ENCODE data around the gene LSM12. TPM values are rescaled to one million over a fixed set of nuclear protein-coding genes. Genes with fewer than 3 reads are reported as not detected.

Gene LSM12
- total RNA-seq, 1 experiment from 2014 or later: 52.5 TPM

- Histone ChIP-seq H3K4me3 (ENCODE audit: low read depth, low read length, poor library complexity, severe bottlenecking) (peak overlapping the region; percentile 59), H3K4me1 (ENCODE audit: insufficient read depth, low read length, poor library complexity, severe bottlenecking) (peaks cover 3% of the 10 kb centered on the region), H3K27ac (ENCODE audit: low read depth, low read length, poor library complexity, severe bottlenecking) (peak overlapping the region; percentile 65), H3K9me3 (ENCODE audit: low read depth, low read length, poor library complexity, severe bottlenecking) (no peaks in the 10 kb centered on the region), H3K27me3 (replicated peaks; ENCODE audit: insufficient read depth, low read depth, low read length, poor library complexity) (no peaks in the 10 kb centered on the region), H3K36me3 (ENCODE audit: insufficient read depth, low read length, poor library complexity, severe bottlenecking) (no peaks in the 10 kb centered on the region)
- no peak for DNase-seq (ENCODE audit: low spot score)
- CTCF ChIA-PET: no interaction called here
- POLR2A ChIA-PET (ENCODE audit: low non-redundant PET): no interaction called here
- TF ChIP-seq CTCF (conservative IDR thresholded peaks at IDR 0.05; ENCODE audit: low read depth, low read length) (no peak), EZH2 (IDR thresholded peaks at IDR 0.05; ENCODE audit: borderline replicate concordance, low read depth, low read length, poor library complexity, severe bottlenecking) (no peak)
- BruUV-seq (replicated peaks): TSS peak; percentile 65
- intact Hi-C loops (cut with micrococcal nuclease; ENCODE audit: unreplicated experiment): no loop called here
These were observed 4.7 kb upstream of the LSM12 start for GRCh38 chr17:44071198-44071520.

- Histone ChIP-seq H3K4me1 (ENCODE audit: insufficient read depth, low read length, poor library complexity, severe bottlenecking) (peaks cover 3% of the 10 kb centered on the region), H3K27me3 (replicated peaks; ENCODE audit: insufficient read depth, low read depth, low read length, poor library complexity) (no peaks in the 10 kb centered on the region), H3K9me3 (ENCODE audit: low read depth, low read length, poor library complexity, severe bottlenecking) (no peaks in the 10 kb centered on the region), H3K4me3 (ENCODE audit: low read depth, low read length, poor library complexity, severe bottlenecking) (peak within 1 kb of the TSS; percentile 59), H3K36me3 (ENCODE audit: insufficient read depth, low read length, poor library complexity, severe bottlenecking) (no peaks in the 10 kb centered on the region), H3K27ac (ENCODE audit: low read depth, low read length, poor library complexity, severe bottlenecking) (peak within 1 kb of the TSS; percentile 65)
- peak; percentile 93 for DNase-seq (ENCODE audit: low spot score)
- intact Hi-C loops (cut with micrococcal nuclease; ENCODE audit: unreplicated experiment): no loop called here
- ChIA-PET CTCF (interaction anchor here (0.6 to 0.7 kb wide), 2 partner anchors 35 to 84 kb away, joined by 4 to 12 read pairs; no protein-coding TSS in a partner anchor), POLR2A (ENCODE audit: low non-redundant PET) (interaction anchor here (0.6 kb wide), 1 partner anchor 30 kb away, joined by 7 read pairs; no protein-coding TSS in a partner anchor)
- TF ChIP-seq EZH2 (IDR thresholded peaks at IDR 0.05; ENCODE audit: borderline replicate concordance, low read depth, low read length, poor library complexity, severe bottlenecking) (no peak), CTCF (conservative IDR thresholded peaks at IDR 0.05; ENCODE audit: low read depth, low read length) (no peak)
- BruUV-seq (replicated peaks): no TSS peak
These were observed 4.2 kb upstream of the LSM12 start, which contains the start of gene G6PC3 for GRCh38 chr17:44070455-44071197. Gene G6PC3, plus strand, starts transcription at chr17:44070735. Its CDS starts 231 bp downstream, at chr17:44070966.

- Histone ChIP-seq H3K4me3 (ENCODE audit: low read depth, low read length, poor library complexity, severe bottlenecking) (peak overlapping the region; percentile 59), H3K27ac (ENCODE audit: low read depth, low read length, poor library complexity, severe bottlenecking) (peak overlapping the region; percentile 65), H3K4me1 (ENCODE audit: insufficient read depth, low read length, poor library complexity, severe bottlenecking) (peaks cover 3% of the 10 kb centered on the region), H3K27me3 (replicated peaks; ENCODE audit: insufficient read depth, low read depth, low read length, poor library complexity) (no peaks in the 10 kb centered on the region), H3K36me3 (ENCODE audit: insufficient read depth, low read length, poor library complexity, severe bottlenecking) (no peaks in the 10 kb centered on the region), H3K9me3 (ENCODE audit: low read depth, low read length, poor library complexity, severe bottlenecking) (no peaks in the 10 kb centered on the region)
- POLR2A ChIA-PET (ENCODE audit: low non-redundant PET): interaction anchor here (0.6 kb wide), 1 partner anchor 30 kb away, joined by 7 read pairs; no protein-coding TSS in a partner anchor
- peak; percentile 38 for DNase-seq (ENCODE audit: low spot score)
- intact Hi-C loops (cut with micrococcal nuclease; ENCODE audit: unreplicated experiment): no loop called here
- CTCF ChIA-PET: interaction anchor here (0.6 to 0.7 kb wide), 3 partner anchors 35 to 85 kb away, joined by 3 to 12 read pairs (median 4); no protein-coding TSS in a partner anchor
- TF ChIP-seq CTCF (conservative IDR thresholded peaks at IDR 0.05; ENCODE audit: low read depth, low read length) (no peak), EZH2 (IDR thresholded peaks at IDR 0.05; ENCODE audit: borderline replicate concordance, low read depth, low read length, poor library complexity, severe bottlenecking) (no peak)
- BruUV-seq (replicated peaks): TSS peak; percentile 38
These were observed 3.5 kb upstream of the LSM12 start for GRCh38 chr17:44069974-44070454.
